ENCODE results near the gene TPBGL. TPM values are rescaled to one million over a fixed set of nuclear protein-coding genes. Genes with fewer than 3 reads are reported as not detected.

Gene TPBGL
- total RNA-seq, 4 donors from 2014 or later, result 0.22 to 0.65 TPM; not detected in 2

DNA sequence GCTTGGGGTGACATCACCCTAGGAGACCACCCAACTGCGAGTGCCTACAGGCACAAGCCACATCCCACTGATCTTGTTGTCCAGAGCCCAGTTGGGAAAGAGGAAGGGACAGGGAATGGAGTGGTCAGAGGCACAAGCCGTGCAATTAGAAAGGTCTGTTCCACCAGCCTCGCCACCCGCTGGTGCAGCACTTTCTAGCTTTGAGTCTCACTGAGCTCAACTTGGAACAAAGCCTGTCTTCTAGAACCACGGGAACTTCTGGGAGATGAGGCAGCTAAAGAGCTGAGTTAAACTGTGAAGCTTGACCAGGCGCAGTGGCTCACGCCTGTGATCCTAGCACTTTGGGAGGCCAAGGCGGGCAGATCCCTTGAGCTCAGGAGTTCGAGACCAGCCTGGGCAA, 29.3 kb downstream of the TPBGL start:
- TF ChIP-seq, protein P1, sequence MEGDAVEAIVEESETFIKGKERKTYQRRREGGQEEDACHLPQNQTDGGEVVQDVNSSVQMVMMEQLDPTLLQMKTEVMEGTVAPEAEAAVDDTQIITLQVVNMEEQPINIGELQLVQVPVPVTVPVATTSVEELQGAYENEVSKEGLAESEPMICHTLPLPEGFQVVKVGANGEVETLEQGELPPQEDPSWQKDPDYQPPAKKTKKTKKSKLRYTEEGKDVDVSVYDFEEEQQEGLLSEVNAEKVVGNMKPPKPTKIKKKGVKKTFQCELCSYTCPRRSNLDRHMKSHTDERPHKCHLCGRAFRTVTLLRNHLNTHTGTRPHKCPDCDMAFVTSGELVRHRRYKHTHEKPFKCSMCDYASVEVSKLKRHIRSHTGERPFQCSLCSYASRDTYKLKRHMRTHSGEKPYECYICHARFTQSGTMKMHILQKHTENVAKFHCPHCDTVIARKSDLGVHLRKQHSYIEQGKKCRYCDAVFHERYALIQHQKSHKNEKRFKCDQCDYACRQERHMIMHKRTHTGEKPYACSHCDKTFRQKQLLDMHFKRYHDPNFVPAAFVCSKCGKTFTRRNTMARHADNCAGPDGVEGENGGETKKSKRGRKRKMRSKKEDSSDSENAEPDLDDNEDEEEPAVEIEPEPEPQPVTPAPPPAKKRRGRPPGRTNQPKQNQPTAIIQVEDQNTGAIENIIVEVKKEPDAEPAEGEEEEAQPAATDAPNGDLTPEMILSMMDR (IDR thresholded peaks at IDR 0.05; ENCODE audit: low read depth), result no peak

DNA sequence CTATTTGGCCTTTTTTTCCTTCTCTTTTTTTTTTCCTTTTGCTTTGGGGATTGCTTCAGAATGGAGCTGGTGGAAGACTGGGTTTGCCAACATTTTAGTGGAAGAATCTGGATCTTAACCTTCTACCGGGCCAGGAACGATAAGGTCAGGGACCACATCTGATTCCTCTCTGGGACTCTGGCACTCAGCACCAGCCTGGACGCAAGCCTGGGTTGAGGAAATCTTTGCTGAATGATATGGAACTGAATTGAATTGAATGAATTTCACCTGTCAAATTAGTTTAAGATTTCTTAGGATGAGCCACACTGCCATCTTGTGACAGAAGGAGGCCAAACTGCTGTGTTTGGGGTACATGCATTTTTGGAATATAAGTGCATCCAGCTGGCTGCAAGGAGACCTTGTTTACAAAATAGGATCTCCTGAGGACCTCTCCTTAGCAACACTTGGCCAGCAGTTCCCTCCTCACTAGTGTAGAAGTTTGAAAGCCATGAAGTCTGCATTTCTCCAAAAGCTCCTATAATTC, 30.4 kb downstream of the TPBGL start:
- TF ChIP-seq, protein P1 (IDR thresholded peaks at IDR 0.05; ENCODE audit: low read depth), result no peak

DNA sequence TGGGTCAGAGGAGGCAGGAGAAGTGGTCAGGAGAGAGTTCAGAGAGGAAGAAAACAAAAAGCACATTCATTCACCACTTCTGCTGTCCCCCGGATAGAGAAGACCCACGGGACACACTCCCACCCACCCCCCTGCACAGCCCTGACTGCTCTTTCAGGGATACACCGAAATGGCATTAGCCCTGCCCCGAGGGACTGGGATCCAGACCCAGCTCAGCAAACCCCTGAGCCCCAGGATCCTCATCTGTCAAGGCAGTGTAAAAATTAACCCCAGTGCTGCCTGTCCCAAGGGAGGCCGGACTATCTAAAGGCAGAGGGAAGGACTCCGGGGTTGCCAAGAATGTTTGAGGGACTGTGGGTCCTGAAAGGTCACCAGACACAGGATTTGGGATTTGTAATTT, 31.2 kb downstream of the TPBGL start:
- TF ChIP-seq, protein P1 (IDR thresholded peaks at IDR 0.05; ENCODE audit: low read depth), result no peak

DNA sequence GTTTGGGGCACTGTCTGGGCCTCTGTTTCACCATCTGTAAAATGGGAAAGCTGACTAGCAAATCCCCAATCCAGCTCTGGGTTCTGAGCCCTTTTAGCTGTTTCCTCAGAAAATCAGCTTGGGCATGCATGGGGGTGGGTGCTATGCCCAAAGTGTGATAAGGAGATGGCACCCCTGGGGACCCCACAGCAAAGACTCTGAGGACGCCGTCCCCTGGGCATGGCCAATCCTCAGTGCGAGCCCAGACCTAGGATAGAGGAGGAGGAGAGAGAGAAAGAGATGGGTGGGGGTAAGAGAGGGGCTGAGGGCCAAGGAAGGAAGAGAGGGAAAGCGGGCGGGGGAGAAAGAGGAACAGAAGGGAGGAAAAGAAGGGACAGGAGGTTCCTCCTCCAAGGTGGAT, 31.8 kb downstream of the TPBGL start:
- TF ChIP-seq, protein P1 (IDR thresholded peaks at IDR 0.05; ENCODE audit: low read depth), result no peak

DNA sequence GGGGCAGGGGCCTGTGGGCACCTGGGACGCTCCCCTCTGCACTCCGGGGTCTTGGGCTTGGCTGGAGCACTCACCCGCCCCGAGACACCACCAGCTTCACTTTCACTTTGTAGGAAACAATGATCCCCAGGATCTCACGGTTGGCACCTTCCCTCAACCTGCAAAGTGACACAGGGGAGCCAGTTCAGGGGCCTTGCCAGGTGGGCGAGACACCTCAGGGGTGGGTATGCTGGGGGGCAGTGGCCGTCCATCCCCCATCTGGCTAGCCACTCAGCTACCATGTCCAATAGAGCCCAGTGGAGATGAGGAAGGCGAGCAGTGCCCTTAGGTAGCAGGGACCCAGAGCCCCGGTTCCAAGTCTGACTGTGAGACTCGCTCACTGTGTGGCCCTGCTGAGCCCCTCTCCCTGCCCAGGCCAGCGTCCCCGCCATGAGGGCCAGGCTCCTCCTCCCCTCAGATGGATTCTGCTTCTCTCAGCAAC, 32.3 kb downstream of the TPBGL start:
- TF ChIP-seq, protein P1 (IDR thresholded peaks at IDR 0.05; ENCODE audit: low read depth), result no peak

DNA sequence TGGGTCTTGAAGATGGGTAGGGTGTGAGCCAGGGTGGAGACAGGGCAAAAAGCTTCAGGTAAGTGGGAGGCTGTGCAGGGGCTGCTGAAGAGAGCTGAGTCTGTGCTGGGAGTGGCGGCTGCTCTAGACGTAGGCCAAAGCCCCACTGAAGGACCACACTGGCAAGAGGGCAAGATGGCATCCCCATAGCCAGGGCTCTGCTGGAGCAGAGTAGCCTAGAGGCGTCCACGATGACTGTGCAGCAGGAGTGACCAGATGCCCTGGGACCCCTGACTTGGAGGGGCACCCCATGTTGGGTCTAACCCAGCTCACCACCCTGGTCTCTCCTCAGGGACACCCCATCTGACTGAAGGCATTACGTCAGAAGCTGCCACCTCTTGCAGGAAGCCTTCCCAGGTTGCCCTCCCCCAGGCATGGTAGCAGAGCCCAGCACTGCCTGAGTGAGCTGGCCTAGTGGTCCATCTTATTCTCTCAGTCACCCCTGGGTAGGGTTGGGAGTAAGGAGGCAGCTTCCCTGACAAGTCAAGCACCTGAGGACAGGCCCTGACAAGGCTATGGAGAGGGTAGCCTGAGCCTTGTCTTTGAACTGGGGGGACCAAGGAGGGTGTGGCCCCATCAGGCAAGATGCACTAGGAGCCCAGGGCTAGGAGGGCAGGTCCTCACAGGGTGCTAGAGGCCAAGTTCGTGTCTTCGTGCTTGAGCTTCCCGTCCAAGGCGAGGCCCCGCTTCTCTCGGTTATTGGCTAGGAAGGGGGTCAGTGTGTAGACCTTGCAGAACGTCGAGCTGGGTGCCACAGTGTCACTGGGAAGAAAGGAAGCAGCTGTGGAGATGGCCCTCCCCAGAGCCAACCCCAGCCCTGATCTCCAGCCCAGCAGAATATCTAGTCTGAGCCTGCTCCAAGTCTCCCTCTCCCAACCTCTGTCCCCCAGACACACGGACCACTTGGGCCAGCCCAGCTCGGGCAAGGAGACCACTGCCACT, 33.1 kb downstream of the TPBGL start:
- TF ChIP-seq, protein P1 (IDR thresholded peaks at IDR 0.05; ENCODE audit: low read depth), result no peak

DNA sequence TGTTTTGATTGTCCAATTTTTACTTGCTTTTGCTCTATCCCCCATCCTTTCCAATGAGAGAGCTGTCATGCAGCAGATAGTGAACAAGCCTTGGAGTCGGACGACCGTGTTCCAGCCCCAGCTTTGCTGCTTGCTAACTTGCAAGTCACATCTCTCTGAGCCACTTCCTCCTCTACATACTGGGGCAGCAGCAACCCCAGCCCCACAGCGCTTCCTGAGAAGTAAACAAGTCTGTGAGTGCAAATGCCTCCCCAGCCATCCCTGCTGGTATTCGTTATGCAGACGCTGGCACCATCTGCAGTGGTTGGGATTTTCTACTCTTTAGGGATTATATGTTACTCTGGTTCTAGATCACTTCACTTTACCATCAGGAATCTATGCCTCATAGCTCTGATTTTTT, 35.0 kb downstream of the TPBGL start:
- TF ChIP-seq, protein P1 (IDR thresholded peaks at IDR 0.05; ENCODE audit: low read depth), result no peak

Data from subcutaneous adipose tissue (tissue), 4 donors.